GM11168 (cell line): ENCODE data around the gene CCSER1.
"Not testable (repeated sequence)": the region's sequence is repeated elsewhere in the genome, so short reads cannot be mapped to it uniquely, and the experiment has no call there.

ENCODE experiments used
- in situ Hi-C: fragments of 300-500 bp; cut with MboI; formaldehyde crosslinking; loops from one replicate; pipeline ENCODE4 v1.12.0; 2022; ENCODE audit warnings: low sequenced_read_pairs; ENCODE audit not compliant: unreplicated experiment

Gene CCSER1

GRCh38 chr4:91284480-91284879 lies 1157.3 kb downstream of the CCSER1 start:
- in situ Hi-C loops, result no loop called here

GRCh38 chr4:91285487-91285886 lies 1158.3 kb downstream of the CCSER1 start:
- in situ Hi-C loops, result no loop called here

GRCh38 chr4:91288702-91289311 lies 1161.6 kb downstream of the CCSER1 start:
- in situ Hi-C loops, result no loop called here

GRCh38 chr4:91298156-91298700 lies 1171.0 kb downstream of the CCSER1 start:
- in situ Hi-C loops, result no loop called here

GRCh38 chr4:91298824-91299223 lies 1171.6 kb downstream of the CCSER1 start:
- in situ Hi-C loops, result no loop called here

GRCh38 chr4:91302120-91302519 lies 1174.9 kb downstream of the CCSER1 start:
- in situ Hi-C loops, result no loop called here

- in situ Hi-C loops, result no loop called here
These were observed 1177.1 kb downstream of the CCSER1 start for GRCh38 chr4:91304292-91304691.

GRCh38 chr4:91317434-91317833 lies 1190.2 kb downstream of the CCSER1 start:
- in situ Hi-C loops, result no loop called here

- in situ Hi-C loops, result no loop called here
These were observed 1192.5 kb downstream of the CCSER1 start for GRCh38 chr4:91319556-91320268.

- in situ Hi-C loops, result no loop called here
These were observed 1195.8 kb downstream of the CCSER1 start for GRCh38 chr4:91322961-91323360.

GRCh38 chr4:91325495-91325894 lies 1198.3 kb downstream of the CCSER1 start:
- in situ Hi-C loops, result no loop called here

- in situ Hi-C loops, result not testable (repeated sequence)
These were observed 1199.0 kb downstream of the CCSER1 start for GRCh38 chr4:91326167-91326566.

GRCh38 chr4:91330555-91331137 lies 1203.5 kb downstream of the CCSER1 start:
- in situ Hi-C loops, result no loop called here

- in situ Hi-C loops, result no loop called here
These were observed 1213.6 kb downstream of the CCSER1 start for GRCh38 chr4:91340822-91341221.

GRCh38 chr4:91345632-91346031 lies 1218.4 kb downstream of the CCSER1 start:
- in situ Hi-C loops, result no loop called here

GRCh38 chr4:91356496-91356895 lies 1229.3 kb downstream of the CCSER1 start:
- in situ Hi-C loops, result not testable (repeated sequence)

GRCh38 chr4:91358016-91358415 lies 1230.8 kb downstream of the CCSER1 start:
- in situ Hi-C loops, result not testable (repeated sequence)

GRCh38 chr4:91358621-91359020 lies 1231.4 kb downstream of the CCSER1 start:
- in situ Hi-C loops, result not testable (repeated sequence)

- in situ Hi-C loops, result no loop called here
These were observed 1232.1 kb downstream of the CCSER1 start for GRCh38 chr4:91359041-91360031.

GRCh38 chr4:91362125-91362524 lies 1234.9 kb downstream of the CCSER1 start:
- in situ Hi-C loops, result no loop called here
